ENCODE data around the gene INPP5A.

The INPP5A gene

GRCh38 chr10:132648072-132648850 lies 110.7 kb downstream of the INPP5A start:
- DNase-seq (ENCODE audit: low read depth) = no peak

- no peak for DNase-seq (ENCODE audit: low read depth)
Measured at GRCh38 chr10:132648851-132649528, 111.4 kb downstream of the INPP5A start.

- no peak for DNase-seq (ENCODE audit: low read depth)
Measured at GRCh38 chr10:132649651-132650360, 112.2 kb downstream of the INPP5A start.

- DNase-seq (ENCODE audit: low read depth) = no peak
Measured at GRCh38 chr10:132650611-132651250, 113.1 kb downstream of the INPP5A start.

GRCh38 chr10:132651511-132652029 lies 114.0 kb downstream of the INPP5A start:
- DNase-seq (ENCODE audit: low read depth) = no peak

- no peak for DNase-seq (ENCODE audit: low read depth)
Measured at GRCh38 chr10:132652446-132652845, 114.9 kb downstream of the INPP5A start.

- no peak for DNase-seq (ENCODE audit: low read depth)
Measured at GRCh38 chr10:132652936-132653590, 115.5 kb downstream of the INPP5A start.

- DNase-seq (ENCODE audit: low read depth) = no peak
Measured at GRCh38 chr10:132653721-132654120, 116.1 kb downstream of the INPP5A start.

GRCh38 chr10:132654121-132654571 lies 116.6 kb downstream of the INPP5A start:
- no peak for DNase-seq (ENCODE audit: low read depth)

GRCh38 chr10:132654708-132655661 lies 117.4 kb downstream of the INPP5A start:
- DNase-seq (ENCODE audit: low read depth) = no peak

GRCh38 chr10:132655735-132656134 lies 118.1 kb downstream of the INPP5A start:
- no peak for DNase-seq (ENCODE audit: low read depth)

- no peak for DNase-seq (ENCODE audit: low read depth)
Measured at GRCh38 chr10:132656283-132657126, 118.9 kb downstream of the INPP5A start.

- no peak for DNase-seq (ENCODE audit: low read depth)
Measured at GRCh38 chr10:132657127-132657706, 119.6 kb downstream of the INPP5A start.

- DNase-seq (ENCODE audit: low read depth) = no peak
Measured at GRCh38 chr10:132657748-132658147, 120.2 kb downstream of the INPP5A start.

- DNase-seq (ENCODE audit: low read depth) = no peak
Measured at GRCh38 chr10:132658546-132659205, 121.1 kb downstream of the INPP5A start.

- no peak for DNase-seq (ENCODE audit: low read depth)
Measured at GRCh38 chr10:132659206-132660091, 121.9 kb downstream of the INPP5A start.

GRCh38 chr10:132660385-132660784 lies 122.8 kb downstream of the INPP5A start:
- no peak for DNase-seq (ENCODE audit: low read depth)

All from HS-5 (cell line).